GM21526 (cell line): ENCODE results near the gene SLC35C1.

ENCODE experiments used
- ATAC-seq: cut with Tn5 transposase; IDR thresholded peaks from one replicate; pipeline ENCODE4 v1.9.1; 2021; ENCODE audit warnings: moderate library complexity; ENCODE audit not compliant: unreplicated experiment, low FRiP score

Gene SLC35C1

DNA sequence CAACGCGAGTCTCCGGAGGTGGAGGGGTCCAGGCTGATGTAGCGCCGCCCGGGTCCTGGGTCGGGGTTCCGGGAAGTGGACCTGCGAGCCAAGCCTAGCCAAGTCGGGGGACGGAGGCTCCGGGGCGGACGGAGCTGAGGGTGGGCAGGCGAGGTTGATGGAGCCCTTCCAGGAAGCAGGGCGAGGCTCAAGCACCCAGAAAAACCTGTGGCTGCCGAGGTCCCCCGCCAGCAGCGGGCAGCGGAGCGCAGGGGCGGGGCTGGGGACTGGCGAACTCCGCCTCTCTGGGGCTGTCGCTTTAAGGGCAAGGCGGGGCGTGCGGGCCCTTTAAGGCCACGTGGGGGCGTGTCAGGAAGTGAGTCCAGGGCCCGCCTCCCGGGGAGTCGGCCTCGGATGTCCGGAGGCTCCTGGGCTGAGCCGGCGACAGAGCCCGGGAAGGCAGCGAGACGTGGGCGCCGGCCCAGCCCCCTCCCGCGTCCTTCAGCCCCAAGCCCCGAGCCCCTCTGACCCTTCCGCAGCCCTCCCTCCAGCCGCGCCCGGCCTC is at the start of gene SLC35C1:
TSS of gene SLC35C1 (plus strand) at position 389 of the 544 bp plus-strand sequence. CDS start 653 bp downstream, outside the sequence.
- ATAC-seq: peak; percentile 93

DNA sequence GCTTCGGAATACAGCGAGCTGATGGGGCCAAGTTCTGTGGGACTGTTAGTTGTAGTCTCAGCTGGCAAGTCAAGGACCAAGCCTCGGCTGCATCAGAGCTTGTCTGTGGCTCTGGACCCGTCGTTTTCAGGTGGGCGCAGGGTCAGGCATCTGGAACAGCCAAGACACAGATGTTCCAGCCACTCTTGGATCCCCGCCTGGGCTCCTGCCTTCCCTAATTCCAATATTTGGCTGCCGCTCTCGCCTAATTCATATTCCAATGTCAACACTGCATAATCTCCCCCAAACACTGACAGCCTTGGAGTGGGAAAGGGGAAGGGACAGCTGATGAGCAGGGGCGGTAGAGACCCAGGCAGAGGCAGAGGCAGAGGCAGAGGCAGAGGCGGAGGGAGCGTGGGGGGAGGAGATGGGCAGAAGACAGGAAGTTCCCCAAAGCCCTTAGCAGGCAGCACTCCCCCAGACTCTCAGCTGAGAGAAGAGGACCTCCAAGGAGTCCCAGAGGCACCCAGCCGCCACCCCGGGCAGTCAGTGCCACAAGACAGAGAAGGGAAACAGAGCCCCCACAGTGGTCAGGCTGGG is 49.6 kb upstream of the SLC35C1 start:
- no peak for ATAC-seq

DNA sequence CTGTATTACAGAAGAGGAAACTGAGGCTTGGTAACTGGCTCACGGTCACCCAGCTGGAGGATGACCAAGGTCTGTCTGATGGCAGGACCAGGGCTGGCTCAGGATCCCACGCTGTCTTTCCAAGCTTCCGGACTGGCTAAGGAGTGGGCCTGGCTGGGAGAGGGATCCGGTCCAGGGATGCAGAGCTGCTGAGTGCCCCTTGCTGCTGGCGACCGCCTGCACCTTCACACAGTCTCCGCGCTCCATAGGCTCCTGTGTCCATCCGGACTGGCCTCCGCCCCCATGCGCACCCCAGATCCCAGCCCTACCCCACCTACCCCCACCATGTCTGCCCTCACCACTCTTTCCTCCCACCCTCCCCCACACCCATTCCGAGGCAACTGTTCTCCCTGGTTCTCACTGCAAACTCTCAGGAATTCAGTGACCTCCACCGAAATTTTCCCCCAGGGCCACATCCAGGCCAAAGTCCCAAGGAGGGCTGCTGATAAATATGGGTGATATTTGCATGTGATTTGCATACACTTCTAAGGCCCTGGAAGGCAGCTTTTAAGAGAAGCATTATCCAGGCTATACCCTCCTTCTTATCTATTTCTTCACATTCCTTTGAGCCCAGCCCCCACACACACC is 48.5 kb upstream of the SLC35C1 start:
- ATAC-seq: no peak

DNA sequence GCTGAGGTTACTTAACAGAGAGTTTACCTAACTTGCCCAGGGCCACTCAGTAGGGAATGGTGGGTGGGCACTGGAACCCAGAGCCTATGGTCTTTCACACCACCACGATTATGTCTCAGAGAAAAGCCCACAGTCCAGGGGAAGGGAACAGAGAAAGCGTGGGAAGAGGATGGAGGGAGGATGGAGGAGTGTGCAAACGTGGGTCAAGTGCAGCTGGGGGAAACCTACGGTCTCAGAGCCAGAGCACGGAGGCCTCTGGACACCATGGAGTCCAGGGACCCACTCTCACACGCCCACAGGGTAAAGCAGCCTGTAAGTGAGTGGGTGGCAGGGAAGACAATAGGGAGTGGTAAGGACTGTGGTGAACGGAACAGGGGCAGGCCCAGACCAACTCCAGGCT is 47.3 kb upstream of the SLC35C1 start:
- ATAC-seq: no peak

DNA sequence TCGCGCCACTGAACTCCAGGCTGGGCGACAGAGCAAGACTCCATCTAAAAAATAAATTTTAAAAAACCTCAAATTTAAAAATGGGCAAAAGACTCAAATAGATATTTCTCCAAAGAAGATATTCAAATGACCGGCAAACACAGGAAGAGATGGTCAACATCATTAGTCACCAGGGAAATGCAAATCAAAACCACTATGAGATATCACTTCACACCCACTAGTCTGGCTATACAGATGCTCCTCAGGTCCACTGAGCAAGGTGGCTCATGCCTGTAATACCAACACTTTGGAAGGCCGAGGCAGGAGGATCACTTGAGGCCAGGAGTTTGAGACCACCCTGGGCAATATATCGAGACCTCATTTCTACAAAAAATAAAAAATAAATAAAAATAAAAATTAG is 43.3 kb upstream of the SLC35C1 start:
- ATAC-seq: no peak

DNA sequence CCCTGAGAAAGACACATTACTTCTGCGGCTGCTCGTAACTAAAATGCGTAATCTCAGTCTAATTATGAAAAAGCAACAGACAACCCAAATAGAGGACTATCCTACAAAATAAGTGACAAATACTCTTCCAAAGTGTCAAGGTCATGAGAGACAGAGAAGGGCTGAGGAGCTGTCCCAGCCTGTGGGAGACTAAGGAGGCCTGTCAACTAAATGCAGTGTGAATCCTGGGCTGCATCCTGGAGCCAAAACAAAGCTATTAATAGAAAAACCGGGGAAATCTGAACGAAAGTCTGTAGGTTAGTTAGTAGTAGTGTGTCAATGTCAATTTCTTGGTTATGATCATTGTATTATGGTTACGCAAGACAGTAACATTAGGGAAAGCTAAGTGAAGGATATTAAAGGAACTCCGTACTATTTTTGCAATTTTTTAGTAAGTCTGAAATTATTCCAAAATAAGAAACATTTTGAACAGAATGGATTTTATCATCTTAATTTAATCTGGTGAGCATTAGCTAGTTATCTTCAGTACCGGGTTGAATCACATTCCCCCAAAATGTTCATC is 39.8 kb upstream of the SLC35C1 start:
- no peak for ATAC-seq

DNA sequence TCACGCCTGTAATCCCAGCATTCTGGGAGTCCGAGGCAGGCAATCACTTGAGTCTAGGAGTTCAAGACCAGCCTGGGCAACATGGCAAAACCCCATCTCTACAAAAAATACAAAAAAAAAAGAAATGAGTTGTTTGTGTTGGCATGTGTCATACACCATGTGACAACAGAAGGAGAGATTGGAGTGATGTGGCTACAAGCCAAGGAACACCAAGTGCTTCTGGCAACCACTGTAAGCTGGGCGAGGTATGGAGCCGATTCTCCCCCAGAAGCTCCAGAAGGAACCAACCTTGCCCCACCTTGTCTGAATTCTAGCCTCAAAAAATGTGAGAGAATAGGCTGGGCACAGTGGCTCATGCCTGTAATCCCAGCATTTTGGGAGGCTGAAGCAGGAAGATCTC is 39.1 kb upstream of the SLC35C1 start:
- ATAC-seq: no peak

DNA sequence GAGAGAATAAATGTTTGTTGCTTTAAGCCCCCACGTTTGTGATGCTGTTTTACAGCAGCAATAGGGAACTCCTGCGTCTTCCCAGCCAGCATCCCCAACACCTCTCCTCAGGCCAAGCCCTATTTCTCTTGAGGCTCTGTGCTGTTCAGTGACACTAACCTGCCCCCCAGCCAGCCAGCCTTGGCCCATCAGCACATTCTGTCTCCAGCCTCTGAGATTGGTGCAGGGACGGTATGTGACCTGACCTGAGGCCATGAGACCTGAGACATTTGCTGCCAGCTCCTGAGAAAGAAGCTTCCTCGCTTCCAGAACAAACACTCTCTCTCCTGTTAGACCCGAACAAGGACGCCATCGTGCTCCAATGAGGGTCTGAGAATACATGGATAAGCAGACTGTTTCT is 38.5 kb upstream of the SLC35C1 start:
- ATAC-seq: no peak

DNA sequence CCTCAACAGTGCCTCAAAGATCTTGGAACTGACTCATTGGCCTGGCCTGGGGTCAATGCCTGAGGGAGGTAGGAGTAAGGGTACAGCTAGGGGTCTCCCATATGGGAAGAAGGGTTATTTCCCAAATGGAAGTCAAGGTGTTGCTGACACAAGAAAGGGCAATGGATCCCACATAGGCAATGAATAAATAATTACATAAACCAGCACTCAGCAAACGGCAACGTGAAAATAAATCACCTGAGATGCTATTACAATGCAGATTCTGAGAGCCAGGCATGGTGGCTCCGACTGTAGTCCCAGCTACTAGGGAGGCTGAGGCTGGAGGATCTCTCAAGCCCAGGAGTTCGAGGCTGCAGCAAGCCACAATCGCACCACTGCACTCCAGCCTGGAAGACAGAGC is 36.5 kb upstream of the SLC35C1 start:
- ATAC-seq: no peak

DNA sequence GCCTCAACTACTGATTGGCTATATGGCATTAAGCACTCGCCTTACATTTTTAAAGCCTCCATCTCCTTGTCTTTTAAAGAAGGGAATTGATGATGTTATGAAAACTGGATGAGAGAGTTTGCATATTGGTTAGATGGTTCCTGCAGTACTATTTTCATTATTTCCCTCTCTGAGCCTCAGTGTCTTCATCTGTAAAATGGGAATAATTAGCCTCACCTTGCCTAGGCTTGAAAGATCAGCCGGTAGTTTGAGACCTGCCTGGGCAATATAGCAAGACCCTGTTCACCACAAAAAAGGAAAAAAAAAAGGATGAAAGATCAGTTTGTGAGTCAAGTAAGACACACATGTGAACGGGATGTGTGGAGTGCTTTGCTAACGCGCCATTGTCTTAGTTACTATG is 35.0 kb upstream of the SLC35C1 start:
- ATAC-seq: no peak

DNA sequence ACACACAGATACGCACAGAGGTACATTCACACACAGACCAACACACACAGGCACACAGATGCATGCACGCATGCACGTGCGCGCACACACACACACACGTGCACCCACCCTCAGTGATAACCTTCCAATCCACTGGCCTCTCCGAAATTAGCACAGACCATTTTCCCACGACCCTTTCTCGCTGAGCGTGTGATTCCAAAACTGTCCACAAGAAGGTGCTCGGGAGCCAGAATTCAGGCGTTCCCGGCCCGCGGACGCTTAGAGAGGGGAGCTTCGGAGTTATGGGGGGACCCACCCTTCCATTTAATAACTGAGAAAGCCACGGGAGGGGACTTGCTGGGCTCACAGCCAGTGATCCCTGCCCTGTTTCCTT is 33.8 kb upstream of the SLC35C1 start:
- ATAC-seq: peak; percentile 38

DNA sequence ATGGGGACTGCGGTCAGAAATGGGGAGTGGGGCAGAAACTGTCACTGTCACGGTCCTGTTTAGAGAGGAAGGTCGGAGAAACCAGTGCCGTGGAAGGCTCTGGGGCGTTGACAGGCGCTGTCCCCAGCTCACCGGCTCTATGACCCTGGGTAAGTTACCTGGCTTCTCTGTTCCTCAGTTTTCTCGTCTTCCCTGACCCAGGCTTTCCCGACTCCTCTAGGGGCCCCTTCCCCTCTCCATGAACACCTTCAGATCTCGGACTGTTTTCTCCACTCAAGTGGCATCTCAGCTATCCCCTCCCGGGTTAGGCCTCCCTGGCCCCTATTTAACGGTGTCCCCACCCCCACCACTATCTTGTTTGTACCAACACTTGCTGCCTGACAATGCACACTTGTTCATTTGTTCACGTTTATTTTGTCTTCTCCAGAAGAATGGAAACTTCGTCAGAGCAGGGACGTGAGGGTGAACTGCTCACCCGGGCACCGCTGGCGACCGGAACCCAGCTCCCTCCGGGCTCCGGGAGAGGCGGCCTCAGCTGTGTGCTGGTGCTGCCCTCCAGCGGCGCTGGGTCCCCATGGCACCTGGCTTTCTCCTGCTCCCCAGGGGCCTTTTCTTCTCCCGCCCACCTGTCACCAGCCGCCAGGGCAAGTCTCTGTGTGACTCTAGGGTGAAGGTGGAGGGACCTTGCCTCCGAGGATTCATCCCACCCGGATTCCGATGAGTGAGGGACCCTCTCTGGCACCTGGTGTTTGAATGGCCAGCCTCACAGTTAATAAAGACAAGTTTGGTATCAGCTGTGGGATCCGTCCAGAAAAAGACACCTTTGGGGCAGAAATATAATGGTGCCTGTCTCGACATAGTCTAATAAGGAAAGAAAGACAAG is 33.1 kb upstream of the SLC35C1 start:
- ATAC-seq: peak; percentile 76

DNA sequence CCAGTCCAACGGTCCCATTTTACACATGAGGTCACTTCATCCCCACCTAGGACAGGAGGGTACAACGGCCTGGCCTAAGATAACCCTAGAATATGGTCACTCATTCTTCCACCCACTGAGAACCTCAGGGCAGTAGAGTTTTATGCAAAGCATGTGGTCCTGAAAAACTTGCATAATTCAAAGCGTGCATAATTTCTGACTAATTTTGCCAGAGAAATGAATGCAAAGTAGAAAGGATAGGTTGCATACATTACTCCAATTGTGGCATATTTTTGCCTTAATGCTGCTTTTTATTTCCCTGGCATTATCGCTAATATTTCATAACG is 32.5 kb upstream of the SLC35C1 start:
- ATAC-seq: no peak

DNA sequence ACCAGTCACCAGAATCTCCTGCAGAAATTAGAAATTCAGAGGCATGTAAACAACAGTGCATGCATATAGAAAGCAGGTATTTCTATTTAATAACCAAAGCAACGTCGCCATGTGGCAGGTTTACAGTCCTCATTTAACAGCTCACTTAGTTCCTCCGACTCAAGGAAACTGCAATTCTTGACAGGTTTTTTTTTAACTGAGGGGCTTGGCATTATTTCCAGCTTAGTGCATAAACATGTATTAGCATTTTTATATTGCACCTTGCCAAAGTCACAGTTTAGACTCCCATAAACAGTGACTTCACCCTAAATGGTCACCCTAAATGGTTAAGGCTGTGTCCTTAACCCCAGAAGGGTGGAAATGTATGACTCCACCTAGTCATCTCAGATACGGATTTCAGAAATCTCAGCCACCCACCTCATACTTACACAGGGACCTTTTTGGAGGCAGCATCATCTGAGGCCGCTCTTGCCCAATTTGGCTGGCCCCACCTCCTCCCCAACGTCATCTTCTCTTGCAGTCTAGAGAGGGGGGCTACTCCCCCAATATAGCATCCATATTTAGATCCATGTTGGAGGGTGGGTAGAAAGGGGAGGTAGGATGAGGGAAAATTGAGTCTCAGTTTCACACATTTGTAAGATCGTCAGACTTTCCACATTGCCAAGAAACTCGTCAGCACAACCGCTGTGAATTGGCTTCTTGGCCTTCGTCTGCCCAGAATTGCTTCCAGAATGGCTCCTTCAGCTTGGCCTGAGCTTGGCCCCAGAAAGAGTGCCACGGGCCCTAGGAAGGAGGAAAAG is 31.8 kb upstream of the SLC35C1 start:
- no peak for ATAC-seq

DNA sequence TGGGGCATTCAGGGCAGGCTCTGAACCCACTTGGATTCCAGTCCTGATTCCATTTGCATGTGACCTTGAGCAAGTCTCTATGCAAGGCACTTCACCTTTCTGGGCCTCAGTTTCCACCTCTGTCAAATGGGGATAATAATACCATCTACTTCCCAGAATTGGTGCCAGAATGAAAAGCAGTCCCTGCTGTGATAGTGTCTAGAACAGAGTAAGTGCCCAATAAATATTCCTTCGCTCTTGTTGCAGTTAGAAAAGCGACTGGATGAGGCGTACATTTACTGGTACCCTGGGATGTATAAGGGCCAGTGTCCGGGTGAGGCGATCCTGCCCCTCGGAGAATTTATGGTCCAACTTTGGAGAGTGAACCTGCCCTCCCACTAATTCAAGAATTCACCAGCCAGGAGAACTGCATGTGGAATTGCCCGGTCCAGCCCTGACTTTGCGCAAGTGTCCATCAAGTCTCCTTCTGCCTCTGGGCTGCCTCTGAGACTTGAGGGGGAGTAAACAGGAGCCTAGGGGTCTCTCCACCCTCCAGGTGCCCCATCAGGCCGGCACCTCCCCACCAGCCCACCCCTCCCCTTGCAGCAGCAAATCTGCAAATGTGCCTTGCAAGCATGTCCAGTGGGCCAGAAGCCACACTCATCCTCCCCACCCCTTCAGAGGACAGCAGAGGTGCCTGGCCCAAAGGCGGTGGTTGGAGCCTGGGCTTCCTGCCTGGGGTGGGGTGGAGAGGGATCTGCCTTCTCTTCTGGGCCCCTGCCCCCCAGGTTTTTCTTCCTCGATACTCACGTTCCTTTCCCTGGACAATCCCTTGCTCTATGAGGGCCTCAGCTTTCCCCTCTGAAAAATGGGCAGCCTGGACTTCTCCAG is 30.9 kb upstream of the SLC35C1 start:
- no peak for ATAC-seq

DNA sequence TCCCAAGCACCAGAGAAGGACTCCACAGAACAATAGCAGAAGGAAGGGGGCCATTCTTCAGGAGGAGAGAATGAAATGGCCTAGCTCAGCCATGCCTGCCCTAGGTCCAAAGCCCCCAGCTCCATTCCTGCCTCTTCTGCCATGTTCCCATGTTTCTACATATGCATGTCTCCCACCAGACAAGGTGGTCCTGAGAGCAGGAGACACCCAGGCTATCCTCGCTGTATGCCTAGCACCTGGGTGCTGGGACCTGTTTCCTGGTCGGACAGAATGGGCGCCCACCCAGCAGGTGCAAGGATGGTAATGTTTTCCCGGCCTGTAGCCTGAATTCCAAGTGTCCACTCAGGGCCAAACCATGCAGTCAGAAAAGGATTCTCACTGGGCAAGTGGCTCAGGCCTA is 30.2 kb upstream of the SLC35C1 start:
- ATAC-seq: no peak

DNA sequence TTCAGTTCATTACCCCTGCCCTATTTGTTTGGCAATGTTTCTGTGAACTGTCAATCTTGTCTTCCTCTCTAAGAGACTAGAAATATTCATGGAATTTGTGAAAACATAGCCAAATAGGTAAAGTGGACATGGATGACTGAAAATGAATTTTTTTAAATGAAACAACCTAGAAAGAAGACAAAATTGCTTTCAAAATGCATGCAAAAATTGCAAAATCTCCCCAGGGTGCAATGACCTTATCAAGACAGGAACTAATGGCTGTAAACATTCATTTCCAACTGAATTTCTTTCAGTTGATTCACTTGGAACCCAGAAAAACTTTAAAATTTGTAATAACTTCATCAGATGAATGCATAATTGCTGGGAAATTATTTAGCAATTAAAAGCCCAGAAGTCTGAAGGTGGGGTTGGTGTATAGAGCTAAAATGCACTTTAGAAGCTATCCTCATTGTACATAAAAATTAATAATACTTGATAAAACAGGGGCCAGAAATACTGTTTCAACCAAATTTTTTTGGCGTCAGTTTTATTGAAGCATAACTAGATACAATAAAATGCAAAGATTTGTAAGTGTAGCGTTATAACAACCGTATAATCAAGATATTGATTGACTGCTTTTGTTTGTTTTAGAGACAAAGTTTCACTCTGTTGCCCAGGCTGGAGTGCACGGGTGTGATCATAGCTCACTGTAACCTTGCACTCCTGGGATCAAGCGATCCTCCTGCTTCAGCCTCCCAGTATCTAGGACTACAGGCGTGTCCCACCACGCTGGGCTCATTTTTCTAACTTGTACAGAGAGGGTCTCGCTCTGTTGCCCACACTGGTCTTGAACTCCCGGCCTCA is 27.6 kb upstream of the SLC35C1 start:
- no peak for ATAC-seq

DNA sequence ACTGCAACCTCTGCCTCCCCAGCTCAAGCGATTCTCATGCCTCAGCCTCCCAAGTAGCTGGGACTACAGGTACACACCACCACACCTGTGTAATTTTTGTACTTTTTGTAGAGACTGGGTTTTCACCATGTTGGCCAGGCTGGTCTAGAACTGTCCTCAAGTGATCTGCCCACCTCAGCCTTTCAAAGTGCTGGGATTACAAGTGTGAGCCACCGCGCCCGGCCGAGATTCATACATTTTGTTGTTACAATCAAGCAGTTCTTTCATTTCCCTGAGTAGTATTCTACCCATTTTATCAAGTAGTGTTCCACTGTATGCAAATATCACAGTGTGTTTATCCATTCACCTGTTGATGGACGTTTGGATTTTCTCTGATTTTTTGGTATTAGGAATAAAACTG is 26.6 kb upstream of the SLC35C1 start:
- ATAC-seq: no peak

DNA sequence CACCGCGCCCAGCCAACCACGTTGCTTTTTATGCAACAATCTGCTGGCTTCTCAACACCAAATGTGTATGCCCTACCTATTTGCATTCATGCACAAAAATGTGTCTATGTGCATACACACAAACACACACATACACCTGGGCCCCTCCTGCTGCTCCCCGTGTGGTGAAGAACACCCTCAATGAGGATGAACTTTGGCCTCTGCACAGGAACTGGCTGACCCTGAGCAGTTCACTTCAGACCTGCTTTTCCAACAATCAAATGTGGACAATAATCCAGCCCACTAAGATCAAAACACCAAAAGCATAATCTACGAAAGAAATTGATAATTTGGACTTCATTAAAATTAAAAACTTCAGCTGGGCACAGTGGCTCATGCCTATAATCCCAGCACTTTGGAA is 25.3 kb upstream of the SLC35C1 start:
- ATAC-seq: no peak
